Right lobe of liver (tissue), 6 donors: ENCODE results near the gene GAD2. TPM values are rescaled to one million over a fixed set of nuclear protein-coding genes. Genes with fewer than 3 reads are reported as not detected.

Source experiments
- ATAC-seq, 4 donors: fragments of 200-7000 bp; cut with Tn5 transposase; one replicate each; pipeline ENCODE4 v1.9.1; 2020; ENCODE audit warnings: mild to moderate bottlenecking in 4 of 4, moderate library complexity in 4 of 4
- DNase-seq, 3 donors: peaks; one replicate each; pipeline ENCODE4 v3.0.0-alpha.2; 2020
- H3K27ac ChIP-seq, 3 donors: fragments of 200-600 bp; one replicate each; pipeline ENCODE4 v1.8.0; 2022
- H3K27me3 ChIP-seq, 2 donors: fragments of 200-600 bp; one replicate each; pipeline ENCODE4 v1.8.0; 2022
- H3K36me3 ChIP-seq, 4 donors: fragments of 200-600 bp; sonication (generic) in 1 of 4; one replicate each; pipeline versions ENCODE4 v1.5.1 to v1.8.0; 2017 to 2022; ENCODE audit warnings: control low read depth in 1 of 4
- H3K4me1 ChIP-seq, 4 donors: fragments of 200-600 bp; sonication (generic) in 1 of 4; one replicate each; pipeline versions ENCODE4 v1.5.1 to v1.8.0; 2017 to 2022; ENCODE audit warnings: control low read depth in 1 of 4
- H3K4me3 ChIP-seq, 3 donors: fragments of 200-600 bp; one replicate each; pipeline ENCODE4 v1.8.0; 2022
- H3K9me3 ChIP-seq, 4 donors: fragments of 200-600 bp; sonication (generic) in 1 of 4; one replicate each; pipeline versions ENCODE4 v1.5.1 to v1.8.0; 2017 to 2022; ENCODE audit warnings: control low read depth in 1 of 4
- CTCF ChIP-seq, 4 donors: fragments of 200-600 bp in 3 of 4; fragments of 450-650 bp in 1 of 4; IDR thresholded peaks; one replicate each; pipeline versions ENCODE4 v1.5.1 to v1.8.0; 2016 to 2022; ENCODE audit warnings: antibody characterized with exemption in 4 of 4, mild to moderate bottlenecking in 2 of 4
- POLR2A ChIP-seq: fragments of 450-650 bp; IDR thresholded peaks from one replicate; pipeline ENCODE4 v1.6.1; 2017; ENCODE audit warnings: antibody characterized with exemption, mild to moderate bottlenecking
- WGBS: methylation state at CpG from one replicate; pipeline ENCODE4 v1.1.6; 2018; ENCODE audit warnings: low coverage, low lambda C conversion rate; ENCODE audit not compliant: insufficient coverage; ENCODE audit errors: missing lambda C conversion rate; 5-methylcytosine and 5-hydroxymethylcytosine counted together
- intact Hi-C, 2 donors: fragments of 100-400 bp; cut with DNase I; formaldehyde crosslinking; loops; one replicate each; pipeline versions ENCODE4 v1.11.2 to v1.14.1; 2022
- total RNA-seq, 6 experiments: library from RNA; depleted of rRNA in 2 of 6; stranded (reverse); fragments of >200 nt in 2 of 6; fragmentation: NEBNext Ultra II Directional in 3 of 6; extraction: Animal tissue kit (Norgen Biotek cat#: 25700) in 3 of 6; gene quantifications; one replicate each; pipeline versions ENCODE4 v1.1.0 to v1.2.4, GENCODE V29; 2016 to 2023
- donor health status: DM: no; HTN: yes; CAD: no.
- donor health status: DM: no; HTN: no; CAD: no.
- donor health status: DM: no; HTN: no; CAD: no.
- donor health status: DM: no; HTN: yes; CAD: no.
- donor health status: DM: no; HTN: yes; CAD: no.

Gene GAD2
- total RNA-seq, 6 experiments from 2014 or later, result not detected

- 6% methylated on average over 36 of the region's 64 CpGs for WGBS
- H3K4me3 ChIP-seq, result no peak overlapping the region
- H3K9me3 ChIP-seq, result no peaks in the 10 kb centered on the region
- intact Hi-C loops, result no loop called here
- peaks cover 0 to 22% (median 0%) of the 10 kb centered on the region in 4 donors for H3K4me1 ChIP-seq
- peaks cover 5 to 55% of the 10 kb centered on the region in 2 donors for H3K27me3 ChIP-seq
- no peak for DNase-seq
- ATAC-seq, result peak in 1 of 4 donors; percentile 31
- no peaks in the 10 kb centered on the region for H3K36me3 ChIP-seq
- no peak overlapping the region for H3K27ac ChIP-seq
- TF ChIP-seq POLR2A, result no peak
- TF ChIP-seq CTCF (IDR thresholded peaks at IDR 0.05), result no peak
Observed at GRCh38 chr10:26217396-26218086, 967 bp downstream of the GAD2 start.

- H3K27me3 ChIP-seq, result peaks cover 5 to 45% of the 10 kb centered on the region in 2 donors
- intact Hi-C loops, result no loop called here
- 58% methylated on average over 1 of the region's 1 CpG for WGBS
Observed at GRCh38 chr10:26219676-26220075, 3.1 kb downstream of the GAD2 start.

GRCh38 chr10:26220901-26221300 lies 4.3 kb downstream of the GAD2 start:
- peaks cover 0 to 20% (median 0%) of the 10 kb centered on the region in 4 donors for H3K4me1 ChIP-seq
- intact Hi-C loops, result no loop called here
- no peaks in the 10 kb centered on the region for H3K36me3 ChIP-seq
- ATAC-seq (no peak), DNase-seq (no peak)
- H3K27me3 ChIP-seq, result peaks cover 5 to 41% of the 10 kb centered on the region in 2 donors
- no peak overlapping the region for H3K4me3 ChIP-seq
- H3K9me3 ChIP-seq, result no peaks in the 10 kb centered on the region
- no peak for TF ChIP-seq CTCF (IDR thresholded peaks at IDR 0.05)
- no peak for TF ChIP-seq POLR2A
- H3K27ac ChIP-seq, result no peak overlapping the region

More at GRCh38 chr10:26219676-26220075, 3.1 kb downstream of the GAD2 start:
- ATAC-seq, result no peak
- TF ChIP-seq CTCF (IDR thresholded peaks at IDR 0.05), result no peak
- TF ChIP-seq POLR2A, result no peak
- Histone ChIP-seq H3K27ac (no peak overlapping the region), H3K4me3 (no peak overlapping the region), H3K9me3 (no peaks in the 10 kb centered on the region), H3K4me1 (peaks cover 0 to 22% (median 0%) of the 10 kb centered on the region in 4 donors), H3K36me3 (no peaks in the 10 kb centered on the region)
- no peak for DNase-seq

- H3K9me3 ChIP-seq, result no peaks in the 10 kb centered on the region
- H3K4me3 ChIP-seq, result no peak overlapping the region
- no peak for ATAC-seq
- intact Hi-C loops, result no loop called here
- H3K36me3 ChIP-seq, result no peaks in the 10 kb centered on the region
- WGBS, result 11% methylated on average over 2 of the region's 9 CpGs
- no peak for TF ChIP-seq POLR2A
- TF ChIP-seq CTCF (IDR thresholded peaks at IDR 0.05), result no peak
- no peak overlapping the region for H3K27ac ChIP-seq
- peaks cover 0 to 14% (median 0%) of the 10 kb centered on the region in 4 donors for H3K4me1 ChIP-seq
- peaks cover 5 to 34% of the 10 kb centered on the region in 2 donors for H3K27me3 ChIP-seq
- no peak for DNase-seq
Observed at GRCh38 chr10:26221541-26221940, 5.0 kb downstream of the GAD2 start.
